ENCODE data around the gene KLHDC8A. TPM values are rescaled to one million over a fixed set of nuclear protein-coding genes. Genes with fewer than 3 reads are reported as not detected.
"Not testable (repeated sequence)": the region's sequence is repeated elsewhere in the genome, so short reads cannot be mapped to it uniquely, and the experiment has no call there.

Gene KLHDC8A
- total RNA-seq = not detected

- Histone ChIP-seq H3K4me3 (no peak within 1 kb of the TSS), H3K27ac (no peak within 1 kb of the TSS), H3K27me3 (replicated peaks; ENCODE audit: insufficient read depth) (no peaks in the 10 kb centered on the region), H3K9me3 (no peaks in the 10 kb centered on the region), H3K36me3 (no peaks in the 10 kb centered on the region), H3K4me1 (ENCODE audit: control insufficient read depth in 1 of 2, low read depth in 2 of 2) (peaks cover 0 to 21% of the 10 kb centered on the region in 2 donors)
- ATAC-seq (ENCODE audit: insufficient number of reproducible peaks, low FRiP score, low read depth) = no peak
- TF ChIP-seq CTCF (IDR thresholded peaks at IDR 0.05) = no peak
- no peak for DNase-seq (ENCODE audit: low spot score)
Measured at GRCh38 chr1:205356440-205357139, at the start of gene KLHDC8A. Gene KLHDC8A (minus strand): TSS chr1:205356922. CDS start chr1:205343604, 13,318 bp downstream.

- H3K4me1 ChIP-seq (ENCODE audit: control insufficient read depth in 1 of 2, low read depth in 2 of 2); H3K27me3 ChIP-seq (replicated peaks; ENCODE audit: insufficient read depth); H3K4me3 ChIP-seq; H3K27ac ChIP-seq; H3K36me3 ChIP-seq; H3K9me3 ChIP-seq; DNase-seq (ENCODE audit: low spot score); ATAC-seq (ENCODE audit: insufficient number of reproducible peaks, low FRiP score, low read depth): not testable (repeated sequence)
Measured at GRCh38 chr1:205406252-205406651, 49.5 kb upstream of the KLHDC8A start.

- not testable (repeated sequence) for DNase-seq (ENCODE audit: low spot score); H3K36me3 ChIP-seq; H3K27ac ChIP-seq; H3K4me1 ChIP-seq (ENCODE audit: control insufficient read depth in 1 of 2, low read depth in 2 of 2); ATAC-seq (ENCODE audit: insufficient number of reproducible peaks, low FRiP score, low read depth); H3K9me3 ChIP-seq; H3K27me3 ChIP-seq (replicated peaks; ENCODE audit: insufficient read depth); H3K4me3 ChIP-seq
Measured at GRCh38 chr1:205404484-205404883, 47.8 kb upstream of the KLHDC8A start.

- Histone ChIP-seq H3K4me3 (no peak overlapping the region), H3K9me3 (no peaks in the 10 kb centered on the region), H3K27me3 (replicated peaks; ENCODE audit: insufficient read depth) (no peaks in the 10 kb centered on the region), H3K4me1 (ENCODE audit: control insufficient read depth in 1 of 2, low read depth in 2 of 2) (no peaks in the 10 kb centered on the region), H3K27ac (no peak overlapping the region), H3K36me3 (no peaks in the 10 kb centered on the region)
- ATAC-seq (ENCODE audit: insufficient number of reproducible peaks, low FRiP score, low read depth) = no peak
- DNase-seq (ENCODE audit: low spot score) = no peak
- TF ChIP-seq CTCF (IDR thresholded peaks at IDR 0.05) = no peak
Measured at GRCh38 chr1:205398586-205398985, 41.9 kb upstream of the KLHDC8A start.

GRCh38 chr1:205396967-205397616, 40.4 kb upstream of the KLHDC8A start:
- H3K4me3 ChIP-seq = no peak overlapping the region
- no peaks in the 10 kb centered on the region for H3K4me1 ChIP-seq (ENCODE audit: control insufficient read depth in 1 of 2, low read depth in 2 of 2)
- no peaks in the 10 kb centered on the region for H3K27me3 ChIP-seq (replicated peaks; ENCODE audit: insufficient read depth)
- no peaks in the 10 kb centered on the region for H3K9me3 ChIP-seq
- DNase-seq (ENCODE audit: low spot score) (no peak), ATAC-seq (ENCODE audit: insufficient number of reproducible peaks, low FRiP score, low read depth) (no peak)
- no peak overlapping the region for H3K27ac ChIP-seq
- no peaks in the 10 kb centered on the region for H3K36me3 ChIP-seq
- peak; percentile 34 for TF ChIP-seq CTCF (IDR thresholded peaks at IDR 0.05)

- no peak for ATAC-seq (ENCODE audit: insufficient number of reproducible peaks, low FRiP score, low read depth)
- no peak for DNase-seq (ENCODE audit: low spot score)
- no peak for TF ChIP-seq CTCF (IDR thresholded peaks at IDR 0.05)
Measured at GRCh38 chr1:205395616-205396015, 38.9 kb upstream of the KLHDC8A start.

More at GRCh38 chr1:205395616-205396015, 38.9 kb upstream of the KLHDC8A start:
- Histone ChIP-seq H3K4me1 (ENCODE audit: control insufficient read depth in 1 of 2, low read depth in 2 of 2) (no peaks in the 10 kb centered on the region), H3K9me3 (no peaks in the 10 kb centered on the region), H3K36me3 (no peaks in the 10 kb centered on the region), H3K27me3 (replicated peaks; ENCODE audit: insufficient read depth) (no peaks in the 10 kb centered on the region), H3K4me3 (no peak overlapping the region), H3K27ac (no peak overlapping the region)
